ENCODE measurements around the gene MAML2. TPM values are rescaled to one million over a fixed set of nuclear protein-coding genes. Genes with fewer than 3 reads are reported as not detected.

MAML2 gene
- total and polyA plus RNA-seq, 9 of the 15 experiments (the other 6 are each of a cell fraction or from before 2014, with no cell fraction given) = 0.79 to 6.8 (median 4.8) TPM

DNA sequence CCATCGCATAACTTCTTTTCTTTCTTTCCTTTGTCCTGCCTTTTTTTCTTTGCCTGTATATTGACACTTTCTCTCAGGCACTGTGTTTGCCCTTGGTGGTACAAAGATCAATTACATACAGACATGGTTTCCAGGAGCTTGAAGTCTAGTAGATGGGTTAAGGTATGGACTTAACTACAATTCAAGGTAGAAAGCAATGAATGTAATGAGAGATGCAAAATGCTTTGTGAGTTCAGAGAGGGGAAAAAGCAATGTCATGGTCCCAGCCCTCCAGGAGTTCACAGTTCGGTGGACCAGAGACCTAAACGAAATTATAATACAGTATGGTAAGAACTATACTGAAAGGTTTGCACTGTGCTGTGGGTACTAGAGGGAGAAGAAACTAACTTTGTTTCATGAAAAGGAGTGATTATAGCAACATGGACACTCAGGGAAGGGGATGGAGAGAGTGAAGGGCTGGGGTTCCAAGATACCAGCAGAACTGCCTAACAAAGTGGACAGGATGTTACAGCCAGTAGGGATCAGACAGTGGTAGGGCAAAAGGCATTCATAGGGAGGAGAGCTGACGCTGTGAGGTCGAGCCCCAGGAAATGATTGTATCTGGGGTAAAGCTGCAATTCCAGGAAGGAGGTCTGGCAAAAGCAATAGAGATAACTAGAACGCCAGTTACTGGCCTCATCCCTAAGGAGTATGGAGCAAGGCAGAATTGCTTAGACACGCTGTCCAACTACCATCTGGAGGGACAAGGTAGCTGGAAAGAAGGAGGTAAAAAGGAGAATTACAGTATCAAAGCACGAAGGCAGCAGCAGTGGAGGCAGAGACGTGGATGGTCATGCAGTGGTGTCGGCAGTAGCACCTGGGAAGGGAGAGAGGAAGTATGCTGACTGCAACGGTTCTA lies 260.7 kb downstream of the MAML2 start (continued):
- peak; percentile 43 for TF ChIP-seq TAF9B (IDR thresholded peaks at IDR 0.05; ENCODE audit: partially characterized antibody)
- TF ChIP-seq NR2C2 (CRISPR knock-in tag; IDR thresholded peaks at IDR 0.05) = no peak
- peak; percentile 93 for TF ChIP-seq NR2C2 (tag; IDR thresholded peaks at IDR 0.05)
- TF ChIP-seq HDAC2 (IDR thresholded peaks at IDR 0.05) = peak; percentile 86
- TF ChIP-seq ZNF696 (CRISPR knock-in tag; conservative IDR thresholded peaks at IDR 0.05) = no peak
- TF ChIP-seq, protein P1, sequence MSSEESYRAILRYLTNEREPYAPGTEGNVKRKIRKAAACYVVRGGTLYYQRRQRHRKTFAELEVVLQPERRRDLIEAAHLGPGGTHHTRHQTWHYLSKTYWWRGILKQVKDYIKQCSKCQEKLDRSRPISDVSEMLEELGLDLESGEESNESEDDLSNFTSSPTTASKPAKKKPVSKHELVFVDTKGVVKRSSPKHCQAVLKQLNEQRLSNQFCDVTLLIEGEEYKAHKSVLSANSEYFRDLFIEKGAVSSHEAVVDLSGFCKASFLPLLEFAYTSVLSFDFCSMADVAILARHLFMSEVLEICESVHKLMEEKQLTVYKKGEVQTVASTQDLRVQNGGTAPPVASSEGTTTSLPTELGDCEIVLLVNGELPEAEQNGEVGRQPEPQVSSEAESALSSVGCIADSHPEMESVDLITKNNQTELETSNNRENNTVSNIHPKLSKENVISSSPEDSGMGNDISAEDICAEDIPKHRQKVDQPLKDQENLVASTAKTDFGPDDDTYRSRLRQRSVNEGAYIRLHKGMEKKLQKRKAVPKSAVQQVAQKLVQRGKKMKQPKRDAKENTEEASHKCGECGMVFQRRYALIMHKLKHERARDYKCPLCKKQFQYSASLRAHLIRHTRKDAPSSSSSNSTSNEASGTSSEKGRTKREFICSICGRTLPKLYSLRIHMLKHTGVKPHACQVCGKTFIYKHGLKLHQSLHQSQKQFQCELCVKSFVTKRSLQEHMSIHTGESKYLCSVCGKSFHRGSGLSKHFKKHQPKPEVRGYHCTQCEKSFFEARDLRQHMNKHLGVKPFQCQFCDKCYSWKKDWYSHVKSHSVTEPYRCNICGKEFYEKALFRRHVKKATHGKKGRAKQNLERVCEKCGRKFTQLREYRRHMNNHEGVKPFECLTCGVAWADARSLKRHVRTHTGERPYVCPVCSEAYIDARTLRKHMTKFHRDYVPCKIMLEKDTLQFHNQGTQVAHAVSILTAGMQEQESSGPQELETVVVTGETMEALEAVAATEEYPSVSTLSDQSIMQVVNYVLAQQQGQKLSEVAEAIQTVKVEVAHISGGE (CRISPR knock-in tag; IDR thresholded peaks at IDR 0.05) = peak in 1 of 3 experiments; percentile 24; a peak in 1 of 6 replicates
- TF ChIP-seq, protein P2, sequence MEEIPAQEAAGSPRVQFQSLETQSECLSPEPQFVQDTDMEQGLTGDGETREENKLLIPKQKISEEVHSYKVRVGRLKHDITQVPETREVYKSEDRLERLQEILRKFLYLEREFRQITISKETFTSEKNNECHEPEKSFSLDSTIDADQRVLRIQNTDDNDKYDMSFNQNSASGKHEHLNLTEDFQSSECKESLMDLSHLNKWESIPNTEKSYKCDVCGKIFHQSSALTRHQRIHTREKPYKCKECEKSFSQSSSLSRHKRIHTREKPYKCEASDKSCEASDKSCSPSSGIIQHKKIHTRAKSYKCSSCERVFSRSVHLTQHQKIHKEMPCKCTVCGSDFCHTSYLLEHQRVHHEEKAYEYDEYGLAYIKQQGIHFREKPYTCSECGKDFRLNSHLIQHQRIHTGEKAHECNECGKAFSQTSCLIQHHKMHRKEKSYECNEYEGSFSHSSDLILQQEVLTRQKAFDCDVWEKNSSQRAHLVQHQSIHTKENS (CRISPR knock-in tag; IDR thresholded peaks at IDR 0.05) = no peak
- TF ChIP-seq NR2C1 (IDR thresholded peaks at IDR 0.05) = peak; percentile 80
- peak; percentile 90 for TF ChIP-seq NR2C1 (tag; IDR thresholded peaks at IDR 0.05)
- no peak for TF ChIP-seq CAMTA2 (CRISPR knock-in tag; conservative IDR thresholded peaks at IDR 0.05)
- no peak for TF ChIP-seq CHD2 (IDR thresholded peaks at IDR 0.05; ENCODE audit: low read depth, low read length)
- peak; percentile 81 for TF ChIP-seq TCF3 (CRISPR knock-in tag; IDR thresholded peaks at IDR 0.05)
- peak; percentile 49; the same call in 1 of the 2 replicates for TF ChIP-seq RNF2 (IDR thresholded peaks at IDR 0.05)
- TF ChIP-seq ETS2 (tag; IDR thresholded peaks at IDR 0.05; ENCODE audit: borderline replicate concordance, poor library complexity, severe bottlenecking) = no peak
- TF ChIP-seq CBX3 (IDR thresholded peaks at IDR 0.05; ENCODE audit: borderline replicate concordance in 1 of 2, low read length in 2 of 2) = no peak; a peak in 1 of 3 replicates
- TF ChIP-seq, protein P3, sequence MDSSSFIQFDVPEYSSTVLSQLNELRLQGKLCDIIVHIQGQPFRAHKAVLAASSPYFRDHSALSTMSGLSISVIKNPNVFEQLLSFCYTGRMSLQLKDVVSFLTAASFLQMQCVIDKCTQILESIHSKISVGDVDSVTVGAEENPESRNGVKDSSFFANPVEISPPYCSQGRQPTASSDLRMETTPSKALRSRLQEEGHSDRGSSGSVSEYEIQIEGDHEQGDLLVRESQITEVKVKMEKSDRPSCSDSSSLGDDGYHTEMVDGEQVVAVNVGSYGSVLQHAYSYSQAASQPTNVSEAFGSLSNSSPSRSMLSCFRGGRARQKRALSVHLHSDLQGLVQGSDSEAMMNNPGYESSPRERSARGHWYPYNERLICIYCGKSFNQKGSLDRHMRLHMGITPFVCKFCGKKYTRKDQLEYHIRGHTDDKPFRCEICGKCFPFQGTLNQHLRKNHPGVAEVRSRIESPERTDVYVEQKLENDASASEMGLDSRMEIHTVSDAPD (CRISPR knock-in tag; IDR thresholded peaks at IDR 0.05) = no peak
- TF ChIP-seq ATF7 (IDR thresholded peaks at IDR 0.05) = peak; percentile 59
- TF ChIP-seq, protein P4, sequence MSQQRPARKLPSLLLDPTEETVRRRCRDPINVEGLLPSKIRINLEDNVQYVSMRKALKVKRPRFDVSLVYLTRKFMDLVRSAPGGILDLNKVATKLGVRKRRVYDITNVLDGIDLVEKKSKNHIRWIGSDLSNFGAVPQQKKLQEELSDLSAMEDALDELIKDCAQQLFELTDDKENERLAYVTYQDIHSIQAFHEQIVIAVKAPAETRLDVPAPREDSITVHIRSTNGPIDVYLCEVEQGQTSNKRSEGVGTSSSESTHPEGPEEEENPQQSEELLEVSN (IDR thresholded peaks at IDR 0.05; ENCODE audit: borderline replicate concordance in 1 of 2, extremely low read depth in 1 of 2, insufficient read depth in 1 of 2, insufficient read length in 1 of 2, low read depth in 1 of 2, low read length in 1 of 2, poor library complexity in 1 of 2, severe bottlenecking in 1 of 2) = no peak
- TF ChIP-seq CEBPB (tag; IDR thresholded peaks at IDR 0.05) = no peak; the same call in 1 of the 2 replicates

All from K562 (cell line).